HepG2 (cell line): ENCODE measurements around the gene STRIP1. TPM values are rescaled to one million over a fixed set of nuclear protein-coding genes. Genes with fewer than 3 reads are reported as not detected.
A peak's percentile ranks its signal among the peaks of the same experiment; 100 is the strongest.

ENCODE experiments used
- ATAC-seq: fragments of 200-7000 bp; cut with Tn5 transposase; 3 replicates; pipeline ENCODE4 v1.9.1; 2020; ENCODE audit warnings: mild to moderate bottlenecking, moderate library complexity
- BruUV-seq: library from RNA; stranded (reverse); fragments of 400-500 nt; replicated peaks from 2 replicates; lab custom pipeline; 2021; lab: Mats Ljungman, UMichigan
- CTCF ChIA-PET: fragments of 300-600 bp; formaldehyde crosslinking; extraction: SDS; loops from one replicate; lab custom pipeline; 2021; ENCODE audit warnings: low total read pairs, inconsistent platforms, low intra/inter-chr PET ratio; lab: Yijun Ruan, JAX
- POLR2A ChIA-PET: fragments of 350-600 bp; sonication (Branson Sonifier 250); formaldehyde crosslinking; loops from one replicate; lab custom pipeline; 2020; ENCODE audit warnings: antibody characterized with exemption, inconsistent platforms; lab: Yijun Ruan, JAX
- DNase-seq: peaks from one replicate; pipeline ENCODE4 v3.0.0-alpha.2; 2015; ENCODE audit warnings: low spot score
- FAIRE-seq: peaks from 3 replicates; lab custom pipeline; 2011; peaks lifted over from hg19 to GRCh38; lab: Jason Lieb, UNC
- H2AFZ ChIP-seq: one replicate; pipeline ENCODE4 v1.6.1; 2011; ENCODE audit warnings: low read length, inconsistent platforms
- H3K27ac ChIP-seq: fragments of 300-600 bp; 3 replicates; pipeline ENCODE4 v1.8.0; 2011; ENCODE audit warnings: mixed run types, mild to moderate bottlenecking, mixed read lengths, low read length, inconsistent platforms; ENCODE audit not compliant: insufficient read depth; ENCODE audit errors: extremely low read length
- H3K27me3 ChIP-seq, 2 experiments: fragments of 200-600 bp in 1 of 2; 2 replicates in 1 of 2; 3 replicates in 1 of 2; pipeline versions ENCODE4 v1.6.0 to v1.8.0; 2011; ENCODE audit warnings: low read length in 2 of 2, mild to moderate bottlenecking in 2 of 2, moderate library complexity in 2 of 2, inconsistent platforms in 1 of 2; ENCODE audit not compliant: insufficient read depth in 2 of 2, control insufficient read depth in 1 of 2
- H3K36me3 ChIP-seq, 2 experiments: fragments of 200-600 bp in 1 of 2; replicated peaks in 1 of 2; 2 replicates in 1 of 2; 3 replicates in 1 of 2; pipeline versions ENCODE4 v1.5.1 to v1.8.0; 2011; ENCODE audit warnings: low read length in 2 of 2, inconsistent platforms in 1 of 2; ENCODE audit not compliant: insufficient read depth in 2 of 2, control insufficient read depth in 1 of 2
- H3K4me1 ChIP-seq: 2 replicates; pipeline ENCODE4 v1.5.1; 2012; ENCODE audit warnings: low read length, inconsistent platforms; ENCODE audit not compliant: insufficient read depth
- H3K4me2 ChIP-seq: 2 replicates; pipeline ENCODE4 v1.6.0; 2011; ENCODE audit warnings: low read depth, low read length, inconsistent platforms
- H3K4me3 ChIP-seq, 3 experiments: fragments of 200-600 bp in 1 of 3; sonication (generic), shearing (Covaris generic) in 1 of 3; replicated peaks in 1 of 3; 2 replicates each; pipeline ENCODE4 v1.5.1; 2011 to 2016; ENCODE audit warnings: low read length in 3 of 3, inconsistent platforms in 2 of 3, low read depth in 2 of 3, mild to moderate bottlenecking in 2 of 3, control low read depth in 1 of 3, mixed read lengths in 1 of 3; ENCODE audit not compliant: insufficient read depth in 1 of 3
- H3K79me2 ChIP-seq: one replicate; pipeline ENCODE4 v1.6.1; 2011; ENCODE audit warnings: low read length, inconsistent platforms; ENCODE audit not compliant: insufficient read depth
- H3K9ac ChIP-seq: 2 replicates; pipeline ENCODE4 v1.6.0; 2011; ENCODE audit warnings: mild to moderate bottlenecking, low read depth, low read length, inconsistent platforms; ENCODE audit not compliant: insufficient read depth
- H3K9me3 ChIP-seq: 2 replicates; pipeline ENCODE4 v1.5.1; 2012; ENCODE audit warnings: mild to moderate bottlenecking, low read length
- H4K20me1 ChIP-seq: 2 replicates; pipeline ENCODE4 v1.6.0; 2011; ENCODE audit warnings: inconsistent platforms, mild to moderate bottlenecking, low read length, moderate library complexity; ENCODE audit not compliant: insufficient read depth
- ARNTL ChIP-seq: sonication (generic); formaldehyde crosslinking; IDR thresholded peaks from 2 replicates; pipeline ENCODE4 v1.4.0; 2020; ENCODE audit warnings: mild to moderate bottlenecking, missing genetic modification reagents
- FOXM1 ChIP-seq: sonication (generic); formaldehyde crosslinking; IDR thresholded peaks from 2 replicates; pipeline ENCODE4 v1.5.0; 2020; ENCODE audit warnings: missing genetic modification reagents
- KDM6A ChIP-seq: IDR thresholded peaks from 2 replicates; pipeline ENCODE4 v1.6.1; 2016; ENCODE audit warnings: low read depth
- MAFG ChIP-seq: sonication (generic); formaldehyde crosslinking; IDR thresholded peaks from 2 replicates; pipeline ENCODE4 v1.5.1; 2020; ENCODE audit warnings: mild to moderate bottlenecking, missing genetic modification reagents
- SALL2 ChIP-seq: sonication (generic); formaldehyde crosslinking; IDR thresholded peaks from 2 replicates; pipeline ENCODE4 v1.8.1; 2023; ENCODE audit warnings: mild to moderate bottlenecking, missing genetic modification reagents, inconsistent platforms
- SNAI1 ChIP-seq: sonication (generic); formaldehyde crosslinking; IDR thresholded peaks from 2 replicates; pipeline ENCODE4 v1.5.0; 2020; ENCODE audit warnings: mild to moderate bottlenecking, missing genetic modification reagents, borderline replicate concordance
- SRSF4 ChIP-seq: fragments of 200-400 bp; formaldehyde crosslinking; IDR thresholded peaks from one replicate; pipeline ENCODE4 v1.6.1; 2018; ENCODE audit warnings: mild to moderate bottlenecking, low read depth, low read length, moderate library complexity; ENCODE audit not compliant: poor library complexity, severe bottlenecking
- ZBTB8A ChIP-seq: sonication (generic); formaldehyde crosslinking; IDR thresholded peaks from 2 replicates; pipeline ENCODE4 v1.4.0; 2020; ENCODE audit warnings: mild to moderate bottlenecking, low read depth, missing genetic modification reagents, borderline replicate concordance
- ZFX ChIP-seq: sonication (generic); formaldehyde crosslinking; IDR thresholded peaks from 2 replicates; pipeline ENCODE4 v1.4.0; 2020; ENCODE audit warnings: mild to moderate bottlenecking, low read depth, missing genetic modification reagents, moderate library complexity
- ZSCAN22 ChIP-seq: sonication (generic); formaldehyde crosslinking; IDR thresholded peaks from 2 replicates; pipeline ENCODE4 v1.4.0; 2020; ENCODE audit warnings: mild to moderate bottlenecking, missing genetic modification reagents
- WGBS: methylation state at CpG from one replicate; pipeline ENCODE4 v1.1.6; 2017; ENCODE audit warnings: low lambda C conversion rate; 5-methylcytosine and 5-hydroxymethylcytosine counted together
- in situ Hi-C: cut with HindIII; loops from 2 replicates; pipeline ENCODE4 v1.10.0; 2017; ENCODE audit warnings: low pct_unique_long_range_greater_than_20kb; ENCODE audit not compliant: extremely low pct_ligation_motif_present
- intact Hi-C: fragments of 100-400 bp; cut with micrococcal nuclease; formaldehyde crosslinking; loops from one replicate; pipeline ENCODE4 v1.10.0; 2022; ENCODE audit not compliant: unreplicated experiment
- polyA plus RNA-seq, 8 experiments: library from polyadenylated mRNA; depleted of rRNA in 3 of 8; stranded (reverse) in 7 of 8; unstranded in 1 of 8; fragments of >200 nt; fragmentation: Illumina TruSeq in 4 of 8; extraction: Trizol in 4 of 8; gene quantifications; 2 replicates each; pipeline versions ENCODE4 v1.2.1 to v1.2.3, GENCODE V29; 2011 to 2016; ENCODE audit warnings: low read depth in 4 of 8, missing spikeins in 1 of 8, mixed read lengths in 1 of 8; ENCODE audit not compliant: insufficient read depth in 1 of 8
- total RNA-seq, 5 experiments: library from RNA; depleted of rRNA; stranded (reverse); fragments of >200 nt; fragmentation: Illumina TruSeq; extraction: Trizol; gene quantifications; 2 replicates each; pipeline ENCODE4 v1.2.3, GENCODE V29; 2016; ENCODE audit warnings: low read depth in 1 of 5
- TF ChIP-seq, protein P1 (sequence below): sonication (generic); formaldehyde crosslinking; IDR thresholded peaks from 2 replicates; pipeline ENCODE4 v1.4.0; 2020; ENCODE audit warnings: mild to moderate bottlenecking, missing genetic modification reagents
- TF ChIP-seq, protein P2 (sequence below): sonication (generic); formaldehyde crosslinking; IDR thresholded peaks from 2 replicates; pipeline ENCODE4 v1.5.0; 2020; ENCODE audit warnings: mild to moderate bottlenecking, low read depth, missing genetic modification reagents, borderline replicate concordance
- TF ChIP-seq, protein P3 (sequence below): sonication (generic); formaldehyde crosslinking; IDR thresholded peaks from 2 replicates; pipeline ENCODE4 v1.5.0; 2020; ENCODE audit warnings: mild to moderate bottlenecking, missing genetic modification reagents, borderline replicate concordance

Gene STRIP1
- total and polyA plus RNA-seq, 2 of the 13 experiments (the other 11 are each of a cell fraction or from before 2014, with no cell fraction given), result 20.9 to 27.9 TPM

DNA sequence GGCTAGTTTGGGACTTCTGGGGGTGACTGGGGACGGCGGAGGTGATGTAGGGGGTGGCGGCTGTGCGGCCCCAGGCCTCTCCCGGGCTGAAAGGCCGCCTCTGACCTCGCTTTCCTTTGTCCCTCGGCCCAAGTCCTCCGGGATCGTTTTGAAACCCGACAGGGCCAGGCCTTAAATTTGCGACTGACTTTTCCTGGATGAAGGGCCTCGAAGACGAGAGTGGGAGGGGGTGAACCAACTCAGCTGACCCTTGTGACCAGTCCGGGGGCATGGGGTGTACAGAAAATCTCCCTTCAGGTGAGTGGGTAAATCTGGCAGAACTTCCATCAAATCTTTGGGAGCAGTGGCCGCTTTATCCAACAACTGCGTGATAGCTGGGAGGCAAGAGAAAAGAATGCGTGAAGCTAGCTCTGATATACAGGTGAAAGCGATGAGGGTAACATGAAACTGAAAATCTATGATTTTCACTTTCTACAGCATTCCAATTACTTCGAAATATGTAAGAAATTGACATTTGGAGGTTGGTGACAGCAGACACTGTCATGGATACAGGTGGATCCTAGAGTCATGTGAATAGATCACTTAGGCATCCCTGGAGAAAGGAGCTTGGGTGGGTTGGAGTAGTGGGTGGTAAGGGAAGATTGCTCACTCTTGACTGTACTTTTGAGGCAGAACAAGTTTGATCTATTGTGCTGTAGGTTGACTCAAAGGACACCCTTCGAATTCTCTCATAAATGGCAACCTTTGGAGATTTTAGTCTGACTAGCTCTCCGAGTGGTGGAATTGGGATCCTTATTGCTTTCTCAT, 49.0 kb upstream of the STRIP1 start:
- no peaks in the 10 kb centered on the region; a peak in 1 of 5 replicates for H3K27me3 ChIP-seq
- H3K79me2 ChIP-seq, result peaks cover 46% of the 10 kb centered on the region
- in situ Hi-C loops (loop anchor here (10.0 kb wide), 1 partner anchor 341 kb away; no protein-coding TSS in a partner anchor), intact Hi-C loops (loop anchor here (10.0 kb wide), 2 partner anchors 271 to 441 kb away; partner anchors contain the start of genes GNAI3 and GSTM5)
- ChIA-PET POLR2A (interaction anchor here (0.7 to 3.7 kb wide), 8 partner anchors 18 to 437 kb away, joined by 4 to 67 read pairs (median 8); partner anchors contain the start of genes CSF1, EPS8L3 and GNAI3), CTCF (interaction anchor here (1.3 to 3.6 kb wide), 4 partner anchors 25 to 211 kb away, joined by 4 to 48 read pairs (median 24); no protein-coding TSS in a partner anchor)
- peak overlapping the region; percentile 81 to 94 (median 94) for H3K4me3 ChIP-seq
- TSS peak; percentile 50 for BruUV-seq
- no peaks in the 10 kb centered on the region for H3K9me3 ChIP-seq
- WGBS, result 3% methylated on average over 13 of the region's 22 CpGs
- peaks cover 3% of the 10 kb centered on the region; the same call in 1 of the 2 replicates for H4K20me1 ChIP-seq
- peak overlapping the region; percentile 90 for H3K9ac ChIP-seq
- FAIRE-seq, result no peak
- peak overlapping the region; percentile 87 for H3K27ac ChIP-seq
- DNase-seq, result no peak
- peaks cover 86% of the 10 kb centered on the region for H3K4me1 ChIP-seq
- no peak overlapping the region for H2AFZ ChIP-seq
- peak; percentile 8 for ATAC-seq
- no peaks in the 10 kb centered on the region for H3K36me3 ChIP-seq
- H3K4me2 ChIP-seq, result peak overlapping the region; percentile 79
- TF ChIP-seq, protein P1, sequence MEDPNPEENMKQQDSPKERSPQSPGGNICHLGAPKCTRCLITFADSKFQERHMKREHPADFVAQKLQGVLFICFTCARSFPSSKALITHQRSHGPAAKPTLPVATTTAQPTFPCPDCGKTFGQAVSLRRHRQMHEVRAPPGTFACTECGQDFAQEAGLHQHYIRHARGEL (CRISPR knock-in tag), result no peak
- TF ChIP-seq SNAI1 (CRISPR knock-in tag), result peak; percentile 29; the same call in 1 of the 2 replicates
- no peak for TF ChIP-seq SALL2
- TF ChIP-seq, protein P2, sequence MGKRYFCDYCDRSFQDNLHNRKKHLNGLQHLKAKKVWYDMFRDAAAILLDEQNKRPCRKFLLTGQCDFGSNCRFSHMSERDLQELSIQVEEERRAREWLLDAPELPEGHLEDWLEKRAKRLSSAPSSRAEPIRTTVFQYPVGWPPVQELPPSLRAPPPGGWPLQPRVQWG, result no peak
- TF ChIP-seq ZFX (CRISPR knock-in tag), result 0 out of 2 replicates have a peak, but pooled peaks have one; percentile 0
- TF ChIP-seq, protein P3, sequence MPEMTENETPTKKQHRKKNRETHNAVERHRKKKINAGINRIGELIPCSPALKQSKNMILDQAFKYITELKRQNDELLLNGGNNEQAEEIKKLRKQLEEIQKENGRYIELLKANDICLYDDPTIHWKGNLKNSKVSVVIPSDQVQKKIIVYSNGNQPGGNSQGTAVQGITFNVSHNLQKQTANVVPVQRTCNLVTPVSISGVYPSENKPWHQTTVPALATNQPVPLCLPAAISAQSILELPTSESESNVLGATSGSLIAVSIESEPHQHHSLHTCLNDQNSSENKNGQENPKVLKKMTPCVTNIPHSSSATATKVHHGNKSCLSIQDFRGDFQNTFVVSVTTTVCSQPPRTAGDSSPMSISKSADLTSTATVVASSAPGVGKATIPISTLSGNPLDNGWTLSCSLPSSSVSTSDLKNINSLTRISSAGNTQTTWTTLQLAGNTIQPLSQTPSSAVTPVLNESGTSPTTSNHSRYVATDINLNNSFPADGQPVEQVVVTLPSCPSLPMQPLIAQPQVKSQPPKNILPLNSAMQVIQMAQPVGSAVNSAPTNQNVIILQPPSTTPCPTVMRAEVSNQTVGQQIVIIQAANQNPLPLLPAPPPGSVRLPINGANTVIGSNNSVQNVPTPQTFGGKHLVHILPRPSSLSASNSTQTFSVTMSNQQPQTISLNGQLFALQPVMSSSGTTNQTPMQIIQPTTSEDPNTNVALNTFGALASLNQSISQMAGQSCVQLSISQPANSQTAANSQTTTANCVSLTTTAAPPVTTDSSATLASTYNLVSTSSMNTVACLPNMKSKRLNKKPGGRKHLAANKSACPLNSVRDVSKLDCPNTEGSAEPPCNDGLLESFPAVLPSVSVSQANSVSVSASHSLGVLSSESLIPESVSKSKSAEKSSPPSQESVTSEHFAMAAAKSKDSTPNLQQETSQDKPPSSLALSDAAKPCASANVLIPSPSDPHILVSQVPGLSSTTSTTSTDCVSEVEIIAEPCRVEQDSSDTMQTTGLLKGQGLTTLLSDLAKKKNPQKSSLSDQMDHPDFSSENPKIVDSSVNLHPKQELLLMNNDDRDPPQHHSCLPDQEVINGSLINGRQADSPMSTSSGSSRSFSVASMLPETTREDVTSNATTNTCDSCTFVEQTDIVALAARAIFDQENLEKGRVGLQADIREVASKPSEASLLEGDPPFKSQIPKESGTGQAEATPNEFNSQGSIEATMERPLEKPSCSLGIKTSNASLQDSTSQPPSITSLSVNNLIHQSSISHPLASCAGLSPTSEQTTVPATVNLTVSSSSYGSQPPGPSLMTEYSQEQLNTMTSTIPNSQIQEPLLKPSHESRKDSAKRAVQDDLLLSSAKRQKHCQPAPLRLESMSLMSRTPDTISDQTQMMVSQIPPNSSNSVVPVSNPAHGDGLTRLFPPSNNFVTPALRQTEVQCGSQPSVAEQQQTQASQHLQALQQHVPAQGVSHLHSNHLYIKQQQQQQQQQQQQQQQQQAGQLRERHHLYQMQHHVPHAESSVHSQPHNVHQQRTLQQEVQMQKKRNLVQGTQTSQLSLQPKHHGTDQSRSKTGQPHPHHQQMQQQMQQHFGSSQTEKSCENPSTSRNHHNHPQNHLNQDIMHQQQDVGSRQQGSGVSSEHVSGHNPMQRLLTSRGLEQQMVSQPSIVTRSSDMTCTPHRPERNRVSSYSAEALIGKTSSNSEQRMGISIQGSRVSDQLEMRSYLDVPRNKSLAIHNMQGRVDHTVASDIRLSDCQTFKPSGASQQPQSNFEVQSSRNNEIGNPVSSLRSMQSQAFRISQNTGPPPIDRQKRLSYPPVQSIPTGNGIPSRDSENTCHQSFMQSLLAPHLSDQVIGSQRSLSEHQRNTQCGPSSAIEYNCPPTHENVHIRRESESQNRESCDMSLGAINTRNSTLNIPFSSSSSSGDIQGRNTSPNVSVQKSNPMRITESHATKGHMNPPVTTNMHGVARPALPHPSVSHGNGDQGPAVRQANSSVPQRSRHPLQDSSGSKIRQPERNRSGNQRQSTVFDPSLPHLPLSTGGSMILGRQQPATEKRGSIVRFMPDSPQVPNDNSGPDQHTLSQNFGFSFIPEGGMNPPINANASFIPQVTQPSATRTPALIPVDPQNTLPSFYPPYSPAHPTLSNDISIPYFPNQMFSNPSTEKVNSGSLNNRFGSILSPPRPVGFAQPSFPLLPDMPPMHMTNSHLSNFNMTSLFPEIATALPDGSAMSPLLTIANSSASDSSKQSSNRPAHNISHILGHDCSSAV, result no peak
- no peak for TF ChIP-seq MAFG (CRISPR knock-in tag)
- peak; percentile 43; the same call in 1 of the 2 replicates for TF ChIP-seq ZBTB8A (CRISPR knock-in tag)
- TF ChIP-seq KDM6A (CRISPR knock-in tag), result no peak
- no peak for TF ChIP-seq SRSF4
- 0 out of 2 replicates have a peak, but pooled peaks have one; percentile 2 for TF ChIP-seq ARNTL
- TF ChIP-seq ZSCAN22, result 0 out of 2 replicates have a peak, but pooled peaks have one; percentile 41
- TF ChIP-seq FOXM1 (CRISPR knock-in tag), result no peak
